ENCODE data around the gene WDR81.
"Not testable (repeated sequence)": the region's sequence is repeated elsewhere in the genome, so short reads cannot be mapped to it uniquely, and the experiment has no call there.

The WDR81 gene

DNA sequence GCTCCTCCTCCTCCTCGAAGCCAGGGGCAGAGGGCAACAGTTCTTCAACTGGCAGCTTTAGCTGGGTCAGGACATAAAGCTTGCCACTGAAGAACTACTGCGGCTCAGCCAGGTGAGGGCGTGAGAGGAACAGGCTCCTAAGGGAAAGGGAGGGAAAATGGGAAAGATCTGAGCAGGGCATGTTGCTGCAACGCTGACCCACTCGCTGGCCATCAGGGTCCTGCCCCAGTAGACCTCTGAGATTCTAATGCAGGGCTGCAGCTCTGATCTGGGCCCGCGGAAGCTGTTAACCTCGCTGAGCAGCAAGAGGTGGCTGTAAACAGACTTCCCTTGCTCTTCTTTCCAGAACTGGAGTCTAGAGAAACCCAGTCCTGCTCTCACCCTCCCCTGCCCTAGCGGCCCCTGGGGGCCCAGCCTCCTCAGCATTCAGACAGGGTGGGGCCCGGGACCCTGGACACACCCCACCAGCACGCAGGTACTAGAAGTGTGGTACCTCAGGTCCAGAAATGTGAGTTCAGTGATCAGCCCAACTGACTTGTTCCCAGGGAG, 10.6 kb upstream of the WDR81 start:
- no peak for DNase-seq

- no peak for DNase-seq
These were observed 10.0 kb upstream of the WDR81 start for GRCh38 chr17:1714427-1714979.

- peak; percentile 52 for DNase-seq
These were observed 9.3 kb upstream of the WDR81 start for GRCh38 chr17:1714980-1715802.

- no peak for DNase-seq
These were observed 8.8 kb upstream of the WDR81 start for GRCh38 chr17:1715803-1716075.

DNA sequence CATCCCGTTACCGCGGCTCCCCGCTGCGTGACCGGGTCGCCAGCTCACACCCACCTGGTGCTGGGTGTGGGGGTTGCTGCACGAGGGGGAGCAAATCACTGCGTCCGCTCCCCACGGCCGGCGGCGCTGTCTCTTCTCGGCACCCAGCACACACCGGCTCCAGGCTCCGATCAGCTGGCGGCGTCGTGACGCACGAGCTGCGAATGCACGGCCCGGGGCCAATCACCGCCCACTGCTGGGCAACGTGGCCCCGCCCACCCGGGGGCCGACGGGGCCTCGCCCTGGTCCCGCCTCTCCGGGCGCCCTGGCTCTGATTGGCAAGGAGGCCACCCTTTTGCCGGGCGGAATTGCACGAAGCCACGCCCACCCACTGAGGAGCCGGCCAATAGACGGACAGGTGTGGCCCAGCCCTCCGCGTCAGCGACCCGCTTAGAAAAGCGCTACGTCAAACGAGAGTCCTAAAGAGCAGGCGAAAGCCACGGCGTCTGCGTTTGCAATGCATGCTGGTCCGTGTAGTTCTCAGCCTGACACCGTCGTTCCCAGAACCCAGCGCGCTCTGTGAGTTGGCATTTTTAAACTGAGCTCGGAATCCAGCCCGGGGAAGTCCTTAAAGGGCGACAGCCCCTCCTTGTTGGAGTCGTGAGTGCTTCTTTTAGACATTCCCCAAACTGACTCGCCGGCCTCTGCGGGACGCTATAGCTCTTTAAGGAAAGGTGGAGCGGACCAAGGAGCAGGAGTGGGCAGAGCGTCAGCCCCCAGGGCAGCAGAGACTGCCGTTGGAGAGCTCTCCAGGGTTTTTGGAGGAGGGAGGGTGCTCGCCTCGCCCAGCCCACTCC, 8.2 kb upstream of the WDR81 start:
- peak; percentile 100 for DNase-seq

GRCh38 chr17:1716912-1717695, 7.4 kb upstream of the WDR81 start:
- peak; percentile 78 for DNase-seq

GRCh38 chr17:1718362-1719165, 5.9 kb upstream of the WDR81 start:
- no peak for DNase-seq

GRCh38 chr17:1720856-1721386, 3.6 kb upstream of the WDR81 start:
- peak; percentile 68 for DNase-seq

GRCh38 chr17:1722022-1722421, 2.5 kb upstream of the WDR81 start:
- not testable (repeated sequence) for DNase-seq

GRCh38 chr17:1724869-1725641, 551 bp downstream of the WDR81 start:
- DNase-seq: no peak

GRCh38 chr17:1725642-1726511, 1.4 kb downstream of the WDR81 start:
- no peak for DNase-seq

- DNase-seq: no peak
These were observed 2.2 kb downstream of the WDR81 start for GRCh38 chr17:1726626-1727257.

DNA sequence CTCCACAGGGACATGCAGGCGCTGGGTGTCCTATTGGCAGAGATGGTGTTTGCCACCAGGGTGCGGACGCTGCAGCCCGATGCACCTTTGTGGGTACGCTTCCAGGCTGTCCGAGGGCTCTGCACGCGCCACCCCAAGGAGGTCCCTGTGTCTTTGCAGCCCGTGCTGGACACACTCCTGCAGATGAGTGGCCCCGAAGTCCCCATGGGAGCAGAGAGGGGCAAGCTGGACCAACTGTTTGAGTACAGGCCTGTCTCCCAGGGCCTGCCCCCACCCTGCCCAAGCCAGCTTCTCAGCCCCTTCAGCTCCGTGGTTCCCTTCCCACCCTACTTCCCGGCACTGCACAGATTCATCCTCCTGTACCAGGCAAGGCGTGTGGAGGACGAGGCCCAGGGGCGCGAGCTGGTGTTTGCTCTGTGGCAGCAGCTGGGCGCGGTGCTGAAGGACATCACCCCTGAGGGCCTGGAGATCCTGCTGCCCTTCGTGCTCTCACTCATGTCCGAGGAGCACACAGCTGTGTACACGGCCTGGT, 2.8 kb downstream of the WDR81 start:
- DNase-seq: no peak

- DNase-seq: no peak
These were observed 3.5 kb downstream of the WDR81 start for GRCh38 chr17:1727876-1728630.

- DNase-seq: no peak
These were observed 5.4 kb downstream of the WDR81 start for GRCh38 chr17:1729966-1730325.

DNA sequence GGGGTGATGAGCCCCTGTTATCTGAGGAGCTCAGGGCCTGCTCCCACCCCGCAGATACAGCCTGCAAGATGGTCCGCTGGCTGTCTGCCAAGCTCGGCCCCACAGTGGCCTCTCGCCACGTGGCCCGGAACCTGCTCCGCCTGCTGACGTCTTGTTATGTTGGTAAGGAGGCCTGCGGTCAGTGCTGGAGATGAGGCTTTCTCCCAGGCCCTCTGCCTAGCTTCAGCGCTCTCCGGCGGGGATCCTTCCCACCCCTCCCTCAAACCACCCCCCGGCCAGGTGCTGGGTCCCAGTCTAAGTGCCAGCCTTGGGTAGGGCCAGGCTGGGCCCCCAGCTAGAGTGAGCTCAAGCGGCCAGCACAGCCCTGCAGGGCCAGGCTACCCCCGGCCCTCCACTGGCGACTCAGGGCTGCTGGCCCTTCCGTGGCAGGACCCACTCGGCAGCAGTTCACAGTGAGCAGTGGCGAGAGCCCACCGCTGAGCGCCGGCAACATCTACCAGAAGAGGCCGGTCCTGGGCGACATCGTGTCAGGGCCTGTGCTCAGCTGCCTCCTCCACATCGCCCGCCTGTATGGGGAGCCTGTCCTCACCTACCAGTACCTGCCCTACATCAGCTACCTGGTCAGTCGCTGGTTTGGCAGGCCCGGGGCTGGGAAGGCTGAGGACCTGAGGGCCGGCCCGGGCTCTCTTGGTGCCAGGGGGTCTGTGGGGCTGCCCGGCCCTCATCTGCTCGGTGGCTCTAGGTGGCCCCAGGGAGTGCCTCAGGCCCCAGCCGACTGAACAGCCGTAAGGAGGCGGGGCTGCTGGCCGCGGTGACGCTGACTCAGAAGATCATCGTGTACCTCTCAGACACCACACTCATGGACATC, 6.1 kb downstream of the WDR81 start:
- no peak for DNase-seq

DNA sequence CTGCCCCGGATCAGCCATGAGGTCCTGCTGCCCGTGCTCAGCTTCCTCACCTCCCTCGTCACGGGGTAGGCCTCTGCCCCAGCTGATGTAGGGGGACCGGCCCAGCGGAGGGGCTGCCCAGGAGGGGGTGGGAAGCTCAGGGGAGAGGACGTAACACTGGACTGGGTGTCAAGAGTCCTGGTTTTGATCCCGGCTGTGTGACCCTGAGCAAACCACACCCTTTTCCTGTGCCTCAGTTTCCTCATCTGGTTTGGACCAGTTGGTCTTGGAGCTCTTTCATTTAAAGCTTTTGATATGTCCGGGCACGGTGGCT, 6.6 kb downstream of the WDR81 start:
- no peak for DNase-seq
